Activated CD4-positive, alpha-beta T cell treated with anti-CD3 and anti-CD28 coated beads, Interleukin-2, Interleukin-4, amounts not matched to agents 100 ng/mL and 50 ng/mL, durations not matched to agents 16 hours and 8 hours (primary cell): Measurements from ENCODE around the gene IQCK.

Source experiments
- DNase-seq: peaks from one replicate; pipeline ENCODE4 v3.0.0-alpha.2; 2020; ENCODE audit warnings: low spot score

The IQCK gene

DNA sequence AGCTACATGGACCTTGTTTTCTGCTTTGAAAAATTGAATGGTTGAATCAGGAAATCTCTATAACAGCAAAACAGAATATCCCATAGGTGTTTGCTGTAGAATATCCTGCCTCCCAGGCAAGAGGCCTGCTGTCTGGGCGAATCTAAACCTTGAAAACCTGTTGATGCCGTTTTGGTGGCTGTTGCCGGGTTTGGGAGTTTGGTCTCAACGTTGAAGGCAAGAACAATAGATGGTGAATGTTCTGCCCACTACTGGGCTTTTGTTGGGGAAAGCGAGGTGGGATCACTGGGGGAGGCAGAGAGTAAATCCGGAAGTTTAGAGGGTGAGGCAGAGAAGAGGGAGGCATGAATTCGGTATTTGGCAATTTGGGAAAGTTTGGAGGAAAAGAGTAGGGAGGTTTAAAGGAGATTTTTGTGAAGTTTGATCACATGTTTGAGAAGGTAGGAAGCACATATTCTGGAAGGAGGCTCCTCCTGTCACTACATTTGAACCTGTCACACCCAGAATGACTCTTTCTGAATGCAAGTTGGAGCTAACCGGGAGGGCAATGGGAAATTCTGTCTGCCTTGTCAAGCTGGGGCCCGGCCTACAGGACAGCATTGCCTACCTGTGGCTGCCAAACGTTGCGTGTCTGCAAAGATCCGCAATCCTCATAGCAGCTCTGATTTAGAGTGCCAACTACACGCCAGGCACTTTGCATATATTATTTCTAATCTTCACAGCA lies 120.1 kb downstream of the IQCK start:
- DNase-seq: no peak

- DNase-seq: no peak
These were observed 122.5 kb downstream of the IQCK start for GRCh38 chr16:19840524-19841110.

DNA sequence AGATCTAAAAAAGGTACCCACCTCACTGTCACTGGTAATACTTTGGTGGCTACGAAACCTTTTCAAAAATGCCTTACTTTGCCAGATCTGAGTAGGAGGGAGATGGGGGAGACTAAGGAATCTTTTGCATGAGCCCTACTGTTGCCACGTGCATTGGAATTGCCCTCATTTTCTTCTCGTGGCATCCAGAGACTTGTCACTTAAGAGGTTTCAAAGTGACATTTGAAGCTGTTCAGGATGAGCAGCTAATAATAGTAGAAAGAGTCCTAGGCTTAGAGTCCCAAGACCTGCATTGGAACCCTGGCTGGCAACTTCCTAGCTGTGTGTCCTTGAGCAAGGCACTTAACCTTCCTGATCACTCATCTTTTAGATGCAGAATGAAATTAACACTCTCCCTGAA lies 123.1 kb downstream of the IQCK start:
- DNase-seq: no peak

DNA sequence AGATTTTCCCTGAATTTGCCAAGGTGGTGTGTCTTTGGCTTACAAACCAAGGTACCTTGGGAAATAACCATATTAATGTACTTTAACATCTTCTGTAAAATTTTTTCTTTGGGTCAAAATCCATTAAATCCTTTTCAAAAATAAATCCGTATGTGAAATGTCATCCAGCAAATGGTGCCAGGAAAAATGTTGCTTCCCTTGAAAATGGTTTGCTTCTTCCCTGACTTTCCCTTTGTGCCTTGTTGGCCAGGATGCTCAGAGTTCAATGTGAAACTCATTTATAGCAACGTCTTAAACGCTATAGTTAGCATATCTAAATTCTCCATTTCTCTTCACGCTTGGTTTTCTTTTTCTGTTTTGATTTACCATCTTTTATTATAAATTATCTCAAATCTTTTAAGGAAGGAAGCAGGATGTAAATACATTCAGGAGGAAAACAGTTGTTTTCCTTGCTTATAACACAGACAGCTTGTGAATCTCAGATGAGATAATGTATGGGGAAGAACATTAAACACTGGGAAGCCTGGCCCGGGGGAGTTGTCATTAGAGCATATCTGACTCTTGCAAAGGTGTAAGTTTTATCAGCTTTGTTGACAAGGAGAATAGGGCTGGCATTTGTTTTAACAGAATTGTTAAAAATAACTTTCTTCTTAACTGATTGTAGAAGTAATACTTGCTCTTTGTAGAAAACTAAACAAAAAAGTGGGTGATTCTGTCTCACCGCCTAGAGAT lies 124.5 kb downstream of the IQCK start:
- no peak for DNase-seq

- no peak for DNase-seq
These were observed 125.3 kb downstream of the IQCK start for GRCh38 chr16:19843371-19843770.

GRCh38 chr16:19844945-19845641 lies 127.0 kb downstream of the IQCK start:
- DNase-seq: no peak

- no peak for DNase-seq
These were observed 128.4 kb downstream of the IQCK start for GRCh38 chr16:19846436-19846835.

DNA sequence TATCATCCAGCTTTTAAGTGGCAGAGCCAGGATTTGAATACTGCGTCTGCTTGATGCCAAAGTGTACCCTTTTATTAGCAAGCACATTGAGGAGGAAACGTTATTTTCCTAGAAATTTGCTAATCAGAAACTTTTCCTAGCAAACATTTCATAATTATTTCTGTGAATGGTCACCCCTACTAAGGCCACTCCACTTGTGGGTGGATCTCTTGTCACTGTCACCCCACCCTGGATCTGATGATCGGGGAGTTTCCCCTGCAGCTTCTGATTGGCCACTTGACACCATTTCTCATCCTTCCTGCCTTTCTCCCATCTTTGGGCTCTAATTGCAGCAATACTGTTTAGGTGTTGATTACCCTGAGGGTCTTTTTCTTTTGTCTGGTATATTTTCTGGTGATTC lies 130.7 kb downstream of the IQCK start:
- DNase-seq: no peak

- DNase-seq: no peak
These were observed 132.2 kb downstream of the IQCK start for GRCh38 chr16:19850131-19850817.

DNA sequence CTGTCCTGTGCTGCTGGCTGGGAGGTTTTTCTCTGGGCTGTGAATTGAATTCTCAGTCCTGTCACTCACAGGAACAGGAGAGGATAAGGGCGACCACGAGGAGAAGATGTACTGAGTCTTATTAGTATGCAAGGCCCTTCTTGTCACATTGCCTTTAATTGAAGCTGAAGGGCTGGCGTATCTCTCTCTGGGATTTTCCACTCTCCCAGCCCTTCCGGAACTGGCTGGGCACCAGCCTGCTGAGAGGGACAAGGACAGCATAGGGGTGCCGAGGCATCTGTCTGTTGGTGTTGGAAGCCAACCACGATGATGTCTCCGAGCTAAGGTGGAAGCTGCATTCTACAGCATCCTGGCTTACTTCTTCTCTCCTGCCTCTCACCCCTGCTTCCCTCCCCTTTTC lies 133.4 kb downstream of the IQCK start:
- no peak for DNase-seq

DNA sequence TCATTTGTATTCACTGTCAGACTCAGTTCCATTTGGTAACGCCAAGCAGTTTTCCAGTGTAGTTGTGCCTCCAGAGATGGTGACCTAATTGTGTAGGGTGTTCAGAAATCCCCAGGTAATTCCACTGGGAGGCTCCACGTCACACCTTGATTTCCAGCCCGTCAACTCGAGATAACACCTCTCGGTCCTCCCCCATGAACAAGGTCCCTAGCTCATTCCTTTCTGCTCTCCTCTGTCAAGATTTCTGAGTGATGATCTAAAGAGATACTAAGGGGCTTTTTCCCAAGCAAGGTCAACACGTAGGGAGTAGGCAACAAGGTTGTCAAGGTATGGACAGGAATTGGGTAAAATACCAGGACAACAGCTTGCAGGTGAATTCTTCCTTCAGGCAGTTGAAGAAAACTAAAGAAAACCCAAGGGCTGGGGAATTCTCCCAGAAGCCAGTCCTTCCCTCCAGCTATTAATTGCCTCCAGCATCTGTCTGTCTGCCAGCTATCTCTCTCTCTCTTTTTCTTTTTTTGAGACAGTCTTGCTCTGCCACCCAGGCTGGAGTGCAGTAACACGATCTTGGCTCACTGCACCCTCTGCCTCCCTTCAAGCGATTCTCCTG lies 135.2 kb downstream of the IQCK start:
- DNase-seq: no peak

DNA sequence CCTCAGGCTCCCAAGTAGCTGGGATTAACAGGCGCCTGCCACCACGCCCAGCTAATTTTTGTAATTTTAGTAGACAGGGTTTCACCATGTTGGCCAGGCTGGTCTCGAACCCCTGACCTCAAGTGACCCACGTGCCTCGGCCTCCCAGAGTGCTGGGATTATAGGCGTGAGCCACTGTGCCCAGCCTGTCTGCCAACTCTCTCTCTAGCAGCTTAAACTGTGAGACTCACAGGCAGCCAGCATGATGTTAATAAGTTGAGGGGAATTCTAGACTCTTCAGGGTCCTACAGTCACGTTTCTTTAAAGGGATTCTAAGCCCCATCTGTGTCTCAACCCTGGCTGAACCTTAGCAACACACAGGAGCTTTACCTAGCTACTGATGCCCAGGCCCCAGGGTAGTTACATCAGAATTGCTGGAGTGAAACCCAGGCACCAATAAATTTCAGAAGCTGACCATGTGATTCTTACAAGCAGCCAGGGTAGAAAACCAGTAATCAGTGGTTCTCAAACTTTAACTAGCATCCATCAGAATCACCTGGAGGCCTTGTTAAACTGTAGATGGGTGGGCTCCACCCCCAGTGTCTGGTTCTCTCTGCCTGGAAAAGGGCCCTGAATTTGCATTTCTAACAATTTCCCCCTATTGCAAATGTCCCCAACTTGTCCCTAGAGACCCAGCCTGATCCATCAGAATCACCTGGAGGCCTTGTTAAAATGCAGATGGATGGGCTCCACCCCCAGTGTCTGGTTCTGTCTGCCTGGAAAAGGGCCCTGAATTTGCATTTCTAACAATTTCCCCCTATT lies 135.9 kb downstream of the IQCK start:
- DNase-seq: no peak

- no peak for DNase-seq
These were observed 136.4 kb downstream of the IQCK start for GRCh38 chr16:19854543-19854876.

DNA sequence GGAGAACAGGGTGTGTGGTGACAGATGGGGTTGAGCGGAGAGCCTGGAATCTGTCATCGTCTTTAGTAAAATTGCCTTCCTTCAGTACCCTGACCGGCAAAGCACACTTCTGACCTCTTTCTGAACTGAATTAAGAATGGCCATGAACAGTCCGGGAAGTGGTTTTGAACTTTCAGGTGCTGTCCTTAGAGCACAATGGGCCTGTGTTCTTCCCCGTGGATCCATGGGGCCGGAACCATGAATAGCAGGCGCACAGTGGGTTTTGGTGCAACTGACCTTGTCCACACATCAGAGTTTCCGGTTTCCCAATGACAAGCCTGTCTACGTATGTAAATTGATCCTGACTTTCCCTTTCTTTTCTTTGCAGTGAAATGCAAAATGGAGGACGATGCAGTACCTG lies 138.0 kb downstream of the IQCK start:
- no peak for DNase-seq

- no peak for DNase-seq
These were observed 139.7 kb downstream of the IQCK start for GRCh38 chr16:19857593-19858339.

DNA sequence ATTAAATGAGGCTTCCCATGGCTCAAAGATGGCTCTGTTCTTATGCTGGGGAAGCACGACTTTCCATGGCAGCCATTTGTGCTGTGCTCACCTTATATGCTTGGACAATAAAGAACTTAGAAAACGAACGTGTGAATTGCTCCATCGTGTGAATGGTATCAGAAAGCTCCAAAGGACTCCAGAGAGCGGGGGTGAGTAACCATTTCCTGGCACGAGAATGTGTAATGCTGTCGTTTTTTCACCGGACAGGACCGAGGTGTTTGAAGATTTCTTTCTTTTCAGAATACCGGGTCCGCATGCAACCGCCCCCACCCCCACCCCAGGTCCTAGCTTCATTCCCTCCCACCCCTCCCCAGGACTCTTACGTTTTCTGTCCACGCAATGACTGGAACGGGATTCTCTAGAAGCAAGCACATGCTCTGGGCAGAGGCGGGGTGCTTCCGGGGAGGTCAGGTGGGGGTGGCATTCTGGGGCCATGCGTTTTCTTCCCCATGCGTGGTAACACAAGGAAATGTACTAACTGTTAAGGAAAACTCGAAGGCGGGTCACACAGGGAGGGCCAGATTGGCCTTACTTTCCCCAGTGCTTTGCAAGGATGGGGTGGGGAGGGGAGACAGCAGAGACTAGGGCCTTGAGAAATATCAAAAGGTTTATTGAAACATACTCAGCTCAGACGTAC lies 140.4 kb downstream of the IQCK start:
- no peak for DNase-seq

- DNase-seq: no peak
These were observed 141.1 kb downstream of the IQCK start for GRCh38 chr16:19859166-19859565.

DNA sequence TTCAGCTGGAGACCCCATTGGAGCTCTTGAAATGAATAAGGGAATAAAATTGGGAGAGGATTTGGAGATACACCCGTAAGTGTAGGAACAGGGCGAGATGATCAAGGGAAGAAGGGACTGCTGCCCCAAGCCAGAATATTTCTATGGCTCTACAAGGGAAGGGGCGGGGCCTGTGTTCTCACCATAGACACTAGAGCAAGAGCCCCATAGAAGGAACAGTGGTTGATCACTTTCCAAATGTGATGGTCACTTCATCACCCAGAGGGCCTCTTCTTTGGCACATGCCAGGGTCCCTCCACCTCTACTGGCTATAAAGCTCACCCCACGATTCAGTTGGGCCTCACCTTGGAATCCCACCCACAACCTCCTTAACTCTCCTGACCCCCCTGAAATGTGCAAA lies 141.5 kb downstream of the IQCK start:
- DNase-seq: no peak

- DNase-seq: no peak
These were observed 142.3 kb downstream of the IQCK start for GRCh38 chr16:19860166-19861041.
